Measurements from ENCODE around the gene RXFP4. TPM values are rescaled to one million over a fixed set of nuclear protein-coding genes. Genes with fewer than 3 reads are reported as not detected.
A peak's percentile ranks its signal among the peaks of the same experiment; 100 is the strongest.

The RXFP4 gene
- total and polyA plus RNA-seq, 2 of the 13 experiments (the other 11 are each of a cell fraction or from before 2014, with no cell fraction given), result 0.38 to 1.4 TPM

DNA sequence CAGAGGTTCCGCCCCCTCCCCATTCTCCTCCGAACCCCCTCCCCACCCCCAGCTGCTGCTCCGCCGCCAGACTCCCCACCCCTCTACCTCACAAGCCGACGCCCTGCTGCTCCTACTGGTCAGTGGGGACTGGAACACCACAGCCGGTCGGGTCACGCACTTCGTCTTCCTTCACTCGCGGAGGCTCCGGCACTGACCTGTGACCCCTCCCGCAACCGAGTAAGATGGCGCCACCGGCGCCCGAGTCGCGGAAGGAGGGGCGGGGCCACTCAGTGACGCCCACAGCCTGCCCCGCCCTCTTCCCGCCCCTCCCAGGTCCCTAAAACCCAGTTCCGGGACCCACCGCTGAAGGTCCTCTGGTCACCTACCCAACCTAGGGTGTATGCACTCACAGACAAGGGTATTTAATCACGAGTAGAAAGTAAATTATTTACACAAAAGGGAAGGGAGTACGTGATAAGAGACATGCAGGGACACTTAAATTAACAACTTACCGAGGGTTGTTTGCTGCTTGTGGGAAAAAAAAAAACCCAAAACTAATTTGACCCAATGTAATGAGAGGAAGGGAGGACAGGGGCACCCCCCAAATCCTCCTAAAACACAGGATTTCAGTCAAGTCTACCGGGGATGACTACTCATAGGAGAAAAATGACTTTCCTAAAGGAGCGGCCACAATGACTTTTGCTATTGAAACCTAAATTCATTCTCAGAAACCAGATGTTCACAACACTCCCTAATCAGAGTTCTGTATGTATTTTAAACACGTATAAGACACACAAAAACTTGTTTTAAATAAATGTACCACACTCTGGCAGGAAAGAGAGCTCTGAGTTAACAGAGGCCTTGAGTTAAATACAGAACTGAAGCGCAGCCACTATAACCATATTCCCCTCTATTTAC is 30.0 kb upstream of the RXFP4 start, which contains the start of gene RIT1 (continued):
- TF ChIP-seq REST (IDR thresholded peaks at IDR 0.05; ENCODE audit: borderline replicate concordance in 1 of 2, low read depth in 1 of 2, low read length in 2 of 2), result peak in 1 of 2 experiments; percentile 25; a peak in 1 of 4 replicates
- peak; percentile 70; the same call in 1 of the 2 replicates for TF ChIP-seq ZNF607 (CRISPR knock-in tag; IDR thresholded peaks at IDR 0.05; ENCODE audit: borderline replicate concordance)
- peak; percentile 13; the same call in 1 of the 2 replicates for TF ChIP-seq ZMYM3 (CRISPR knock-in tag; IDR thresholded peaks at IDR 0.05)
- peak; percentile 52 for TF ChIP-seq RBM39 (IDR thresholded peaks at IDR 0.05; ENCODE audit: low read depth, low read length, poor library complexity, severe bottlenecking)
- TF ChIP-seq NR2C2 (CRISPR knock-in tag; IDR thresholded peaks at IDR 0.05; ENCODE audit: borderline replicate concordance), result peak; percentile 90
- 0 out of 2 replicates have a peak, but pooled peaks have one; percentile 74 for TF ChIP-seq PCBP1 (IDR thresholded peaks at IDR 0.05; ENCODE audit: borderline replicate concordance, low read depth, low read length)
- TF ChIP-seq SP5 (CRISPR knock-in tag; IDR thresholded peaks at IDR 0.05; ENCODE audit: borderline replicate concordance, low read depth), result peak; percentile 64
- TF ChIP-seq, protein P1, sequence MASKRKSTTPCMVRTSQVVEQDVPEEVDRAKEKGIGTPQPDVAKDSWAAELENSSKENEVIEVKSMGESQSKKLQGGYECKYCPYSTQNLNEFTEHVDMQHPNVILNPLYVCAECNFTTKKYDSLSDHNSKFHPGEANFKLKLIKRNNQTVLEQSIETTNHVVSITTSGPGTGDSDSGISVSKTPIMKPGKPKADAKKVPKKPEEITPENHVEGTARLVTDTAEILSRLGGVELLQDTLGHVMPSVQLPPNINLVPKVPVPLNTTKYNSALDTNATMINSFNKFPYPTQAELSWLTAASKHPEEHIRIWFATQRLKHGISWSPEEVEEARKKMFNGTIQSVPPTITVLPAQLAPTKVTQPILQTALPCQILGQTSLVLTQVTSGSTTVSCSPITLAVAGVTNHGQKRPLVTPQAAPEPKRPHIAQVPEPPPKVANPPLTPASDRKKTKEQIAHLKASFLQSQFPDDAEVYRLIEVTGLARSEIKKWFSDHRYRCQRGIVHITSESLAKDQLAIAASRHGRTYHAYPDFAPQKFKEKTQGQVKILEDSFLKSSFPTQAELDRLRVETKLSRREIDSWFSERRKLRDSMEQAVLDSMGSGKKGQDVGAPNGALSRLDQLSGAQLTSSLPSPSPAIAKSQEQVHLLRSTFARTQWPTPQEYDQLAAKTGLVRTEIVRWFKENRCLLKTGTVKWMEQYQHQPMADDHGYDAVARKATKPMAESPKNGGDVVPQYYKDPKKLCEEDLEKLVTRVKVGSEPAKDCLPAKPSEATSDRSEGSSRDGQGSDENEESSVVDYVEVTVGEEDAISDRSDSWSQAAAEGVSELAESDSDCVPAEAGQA (IDR thresholded peaks at IDR 0.05; ENCODE audit: low read depth), result peak; percentile 22; the same call in 1 of the 2 replicates
- TF ChIP-seq, protein P1 (CRISPR knock-in tag; IDR thresholded peaks at IDR 0.05; ENCODE audit: borderline replicate concordance), result no peak
- TF ChIP-seq GFI1 (CRISPR knock-in tag; IDR thresholded peaks at IDR 0.05; ENCODE audit: borderline replicate concordance), result 0 out of 2 replicates have a peak, but pooled peaks have one; percentile 24
- 0 out of 2 replicates have a peak, but pooled peaks have one; percentile 50 for TF ChIP-seq ZBTB20 (CRISPR knock-in tag; IDR thresholded peaks at IDR 0.05; ENCODE audit: borderline replicate concordance, low read depth)
- peak; percentile 50 for TF ChIP-seq TFDP2 (CRISPR knock-in tag; IDR thresholded peaks at IDR 0.05)
- peak in 1 of 2 experiments; percentile 35; a peak in 1 of 4 replicates for TF ChIP-seq KLF16 (CRISPR knock-in tag; IDR thresholded peaks at IDR 0.05)
- no peak for TF ChIP-seq MBNL3 (CRISPR knock-in tag; conservative IDR thresholded peaks at IDR 0.05)
- TF ChIP-seq SOX13 (IDR thresholded peaks at IDR 0.05), result no peak
- TF ChIP-seq SOX13 (CRISPR knock-in tag; conservative IDR thresholded peaks at IDR 0.05 in 1 of 2, IDR thresholded peaks at IDR 0.05 in 1 of 2), result 0 out of 4 replicates have a peak, but pooled peaks of 1 of the 2 experiments have one; percentile 15

Measured in HepG2 (cell line).